K562 (cell line): ENCODE data around the gene GPR176. TPM values are rescaled to one million over a fixed set of nuclear protein-coding genes. Genes with fewer than 3 reads are reported as not detected.

Experiments
- ATAC-seq: fragments of 200-7000 bp; cut with Tn5 transposase; 3 replicates; pipeline ENCODE4 v1.9.1; 2020; ENCODE audit warnings: moderate library complexity
- BruUV-seq: library from RNA; stranded (reverse); fragments of 400-500 nt; replicated peaks from 2 replicates; lab custom pipeline; 2021; lab: Mats Ljungman, UMichigan
- CTCF ChIA-PET: fragments of 300-600 bp; formaldehyde crosslinking; extraction: SDS; loops from one replicate; lab custom pipeline; 2021; ENCODE audit warnings: low intra/inter-chr PET ratio; lab: Yijun Ruan, JAX
- POLR2A ChIA-PET: fragments of 300-600, 350-650 bp; sonication (Branson Sonifier 250); formaldehyde crosslinking; extraction: SDS; loops from one replicate; lab custom pipeline; 2021; ENCODE audit warnings: antibody characterized with exemption, inconsistent platforms; lab: Yijun Ruan, JAX
- DNase-seq, 4 experiments: peaks; one replicate each; pipeline versions ENCODE4 v3.0.0 to v3.0.0-alpha.2; 2011 to 2018; ENCODE audit warnings: low spot score in 3 of 4, mixed read lengths in 3 of 4; ENCODE audit errors: extremely low read depth in 1 of 4
- FAIRE-seq: peaks from 2 replicates; lab custom pipeline; 2011; peaks lifted over from hg19 to GRCh38; lab: Jason Lieb, UNC
- H2AFZ ChIP-seq: 2 replicates; pipeline ENCODE4 v1.6.0; 2011; ENCODE audit warnings: low read depth, low read length, control low read depth, inconsistent platforms
- H3K27ac ChIP-seq: fragments of 200-600 bp; 3 replicates; pipeline ENCODE4 v1.8.0; 2011; ENCODE audit warnings: low read depth, mild to moderate bottlenecking, control low read depth, inconsistent platforms, low read length, moderate library complexity, mixed read lengths; ENCODE audit errors: extremely low read depth
- H3K27me3 ChIP-seq, 2 experiments: fragments of 300-600 bp in 1 of 2; 2 replicates in 1 of 2; 3 replicates in 1 of 2; pipeline versions ENCODE4 v1.6.0 to v1.8.0; 2011; ENCODE audit warnings: inconsistent platforms in 2 of 2, low read length in 2 of 2, mild to moderate bottlenecking in 1 of 2, mixed read lengths in 1 of 2, moderate library complexity in 1 of 2; ENCODE audit not compliant: control insufficient read depth in 2 of 2, insufficient read depth in 2 of 2
- H3K36me3 ChIP-seq: fragments of 300-600 bp; 3 replicates; pipeline ENCODE4 v1.8.0; 2011; ENCODE audit warnings: mild to moderate bottlenecking, low read length, inconsistent platforms; ENCODE audit not compliant: control insufficient read depth, insufficient read depth
- H3K4me1 ChIP-seq, 2 experiments: fragments of 200-600 bp in 1 of 2; replicated peaks in 1 of 2; 2 replicates in 1 of 2; 3 replicates in 1 of 2; pipeline versions ENCODE4 v1.5.1 to v1.8.0; 2011; ENCODE audit warnings: inconsistent platforms in 2 of 2, low read length in 2 of 2, mild to moderate bottlenecking in 1 of 2, mixed read lengths in 1 of 2, moderate library complexity in 1 of 2; ENCODE audit not compliant: control insufficient read depth in 2 of 2, insufficient read depth in 2 of 2
- H3K4me2 ChIP-seq: 2 replicates; pipeline ENCODE4 v1.6.1; 2011; ENCODE audit warnings: low read length, control low read depth, inconsistent platforms, mixed read lengths; ENCODE audit not compliant: insufficient read depth
- H3K4me3 ChIP-seq: fragments of 200-600 bp; sonication (generic), shearing (Covaris generic); 2 replicates; pipeline ENCODE4 v1.5.1; 2016; ENCODE audit warnings: control low read depth, inconsistent platforms
- H3K79me2 ChIP-seq: fragments of 200-600 bp; 3 replicates; pipeline ENCODE4 v1.8.0; 2011; ENCODE audit warnings: low read length, inconsistent platforms; ENCODE audit not compliant: control insufficient read depth, insufficient read depth
- H3K9ac ChIP-seq, 2 experiments: 2 replicates each; pipeline versions ENCODE4 v1.6.0 to v1.6.1; 2011; ENCODE audit warnings: low read depth in 2 of 2, low read length in 2 of 2, control low read depth in 1 of 2, inconsistent platforms in 1 of 2, mild to moderate bottlenecking in 1 of 2, mixed read lengths in 1 of 2; ENCODE audit not compliant: insufficient read depth in 1 of 2
- H3K9me1 ChIP-seq: one replicate; pipeline ENCODE4 v1.6.0; 2011; ENCODE audit warnings: inconsistent platforms, mild to moderate bottlenecking, low read length, moderate library complexity; ENCODE audit not compliant: control insufficient read depth, insufficient read depth
- H3K9me3 ChIP-seq: replicated peaks from 2 replicates; pipeline ENCODE4 v1.5.1; 2011; ENCODE audit warnings: low read depth, low read length, inconsistent platforms; ENCODE audit not compliant: control insufficient read depth, insufficient read depth
- H4K20me1 ChIP-seq: replicated peaks from 2 replicates; pipeline ENCODE4 v1.6.1; 2011; ENCODE audit warnings: low read length, inconsistent platforms, mixed read lengths; ENCODE audit not compliant: control insufficient read depth, insufficient read depth
- CREB1 ChIP-seq, 2 experiments: sonication (generic) in 1 of 2; formaldehyde crosslinking in 1 of 2; IDR thresholded peaks; 2 replicates each; pipeline versions ENCODE4 v1.6.1 to v1.8.0; 2012 to 2022; ENCODE audit warnings: inconsistent platforms in 1 of 2, mild to moderate bottlenecking in 1 of 2, missing genetic modification reagents in 1 of 2, moderate library complexity in 1 of 2
- CSDE1 ChIP-seq, 2 experiments: fragments of 450-650 bp; IDR thresholded peaks; 2 replicates each; pipeline ENCODE4 v1.6.1; 2016; ENCODE audit warnings: mild to moderate bottlenecking in 1 of 2
- NCOA1 ChIP-seq: fragments of 450-650 bp; IDR thresholded peaks from 2 replicates; pipeline ENCODE4 v1.6.1; 2016; ENCODE audit warnings: low read depth
- RBM17 ChIP-seq: fragments of 200-400 bp; formaldehyde crosslinking; IDR thresholded peaks from 2 replicates; pipeline ENCODE4 v1.6.1; 2017; ENCODE audit warnings: low read depth, mild to moderate bottlenecking, low read length, borderline replicate concordance
- ZBTB43 ChIP-seq: sonication (generic); formaldehyde crosslinking; IDR thresholded peaks from 2 replicates; pipeline ENCODE4 v1.8.0; 2023; ENCODE audit warnings: mild to moderate bottlenecking, missing genetic modification reagents
- ZC3H4 ChIP-seq: sonication (generic); formaldehyde crosslinking; IDR thresholded peaks from 2 replicates; pipeline ENCODE4 v1.9.0; 2021; ENCODE audit warnings: missing genetic modification reagents, borderline replicate concordance
- ZFP36 ChIP-seq: fragments of 150-350 bp; IDR thresholded peaks from 2 replicates; pipeline ENCODE4 v1.6.1; 2018; ENCODE audit warnings: low read length, low read depth; ENCODE audit not compliant: partially characterized antibody
- ZNF217 ChIP-seq: sonication (generic); formaldehyde crosslinking; IDR thresholded peaks from 2 replicates; pipeline ENCODE4 v1.8.0; 2022; ENCODE audit warnings: mild to moderate bottlenecking, missing genetic modification reagents
- WGBS: fragments of 100-300 bp; shearing (Covaris generic); methylation state at CpG from one replicate; pipeline ENCODE4 v1.1.6; 2016; ENCODE audit warnings: low coverage, mixed read lengths; ENCODE audit not compliant: insufficient coverage; ENCODE audit errors: missing lambda C conversion rate; 5-methylcytosine and 5-hydroxymethylcytosine counted together
- in situ Hi-C: fragments of 300-500 bp; cut with MboI; formaldehyde crosslinking; loops from 4 replicates; pipeline ENCODE4 v1.15.0; 2018; ENCODE audit warnings: inconsistent platforms, mixed read lengths
- intact Hi-C: fragments of 100-400 bp; cut with micrococcal nuclease; formaldehyde crosslinking; loops from 2 replicates; pipeline ENCODE4 v1.14.2; 2022
- polyA plus RNA-seq, 8 experiments: library from polyadenylated mRNA; depleted of rRNA in 4 of 8; stranded (reverse) in 5 of 8; unstranded in 3 of 8; fragments of >200 nt; fragmentation: Nextera tagmentation in 2 of 8; fragmentation: Illumina TruSeq in 1 of 8; extraction: Ambion mirVana in 2 of 8; extraction: Trizol in 1 of 8; gene quantifications; 2 replicates each; pipeline versions ENCODE4 v1.2.1 to v1.2.3, GENCODE V29; 2011 to 2014; ENCODE audit warnings: inconsistent platforms in 1 of 8, missing spikeins in 1 of 8
- total RNA-seq, 7 experiments: library from RNA; depleted of rRNA in 6 of 7; stranded (reverse); fragments of >200 nt in 6 of 7; fragmentation: Illumina TruSeq in 2 of 7; extraction: Trizol in 2 of 7; gene quantifications; 2 replicates each; pipeline versions ENCODE4 v1.2.1 to v1.2.3, GENCODE V29; 2011 to 2021; ENCODE audit warnings: low replicate concordance in 1 of 7

Gene GPR176
- total and polyA plus RNA-seq, 9 of the 15 experiments (the other 6 are each of a cell fraction or from before 2014, with no cell fraction given) = 0.03 to 1.2 (median 0.76) TPM

GRCh38 chr15:39944726-39945125 is 24.7 kb upstream of the GPR176 start:
- ATAC-seq (no peak), DNase-seq (no peak), FAIRE-seq (no peak)
- WGBS = 85% methylated on average over 4 of the region's 4 CpGs
- no peak for TF ChIP-seq CSDE1 (IDR thresholded peaks at IDR 0.05)
- no peak for TF ChIP-seq ZNF217
- TF ChIP-seq CREB1 (IDR thresholded peaks at IDR 0.05) = no peak
- TF ChIP-seq CREB1 (CRISPR knock-in tag; IDR thresholded peaks at IDR 0.05) = no peak
- no peak for TF ChIP-seq RBM17
- no peak for TF ChIP-seq ZBTB43 (CRISPR knock-in tag)
- TF ChIP-seq ZC3H4 (CRISPR knock-in tag) = no peak
- TF ChIP-seq NCOA1 = no peak
- TF ChIP-seq ZFP36 = no peak
- Histone ChIP-seq H3K9me1 (no peaks in the 10 kb centered on the region), H3K27me3 (no peaks in the 10 kb centered on the region), H3K4me1 (no peaks in the 10 kb centered on the region), H4K20me1 (no peaks in the 10 kb centered on the region), H2AFZ (no peak overlapping the region), H3K79me2 (no peaks in the 10 kb centered on the region), H3K4me2 (no peak overlapping the region), H3K36me3 (peaks cover 68% of the 10 kb centered on the region), H3K9me3 (no peaks in the 10 kb centered on the region), H3K9ac (no peak overlapping the region), H3K4me3 (no peak overlapping the region), H3K27ac (no peak overlapping the region)
- ChIA-PET CTCF (no interaction called here), POLR2A (interaction anchor here (0.6 to 1.6 kb wide), 2 partner anchors 11 to 267 kb away, joined by 3 to 6 read pairs; partner anchors contain the start of gene EIF2AK4)
- in situ Hi-C loops (no loop called here), intact Hi-C loops (no loop called here)
- no TSS peak for BruUV-seq
